ENCODE data around the gene GJD4.

The GJD4 gene

DNA sequence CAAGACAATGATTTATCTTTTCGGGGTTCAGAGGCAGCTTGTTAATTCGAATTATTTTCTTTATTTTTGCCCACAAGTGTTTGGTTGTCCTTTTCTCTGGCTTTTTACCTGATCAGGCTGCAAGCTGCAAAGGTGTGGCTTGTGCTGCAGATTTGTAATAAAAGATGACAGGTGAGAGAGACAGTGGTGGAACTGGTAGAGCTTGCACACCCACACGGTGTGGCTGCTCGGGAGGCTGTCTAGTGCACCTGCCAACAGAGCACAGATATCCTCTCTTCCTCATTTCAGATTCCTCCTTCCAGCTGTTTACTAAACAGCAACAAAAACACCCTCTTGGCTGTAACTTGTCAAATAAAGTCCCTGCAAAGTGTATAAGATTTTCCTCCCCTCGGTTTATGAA, 9.2 kb downstream of the GJD4 start:
- DNase-seq (ENCODE audit: low read depth in 2 of 3, low spot score in 1 of 3) = no peak

DNA sequence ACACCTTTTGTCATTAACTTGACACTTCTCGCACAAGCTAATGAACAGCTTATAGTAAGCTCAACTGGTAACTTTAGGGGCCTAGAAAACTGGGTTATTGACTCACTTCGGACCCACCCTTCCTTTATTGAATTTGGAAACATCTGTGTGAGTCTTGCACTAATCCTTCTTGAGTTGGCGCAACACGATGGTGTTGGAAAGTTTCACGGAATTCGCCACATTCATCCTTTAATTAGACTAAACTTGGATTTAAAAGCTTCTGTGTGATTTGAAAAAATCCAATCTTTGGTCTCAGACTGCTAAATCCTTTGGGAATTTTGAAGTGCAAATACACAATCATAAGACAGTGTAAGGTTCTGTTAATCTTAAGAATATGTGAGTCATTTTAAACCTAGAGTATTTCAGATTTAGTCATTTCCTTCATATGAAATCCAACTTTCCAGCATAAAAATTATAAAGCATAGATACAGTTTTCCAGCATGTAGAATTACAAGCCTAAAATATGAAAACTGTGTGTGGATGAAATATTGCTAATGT, 21.9 kb downstream of the GJD4 start:
- no peak for DNase-seq (ENCODE audit: low read depth in 2 of 3, low spot score in 1 of 3)

DNA sequence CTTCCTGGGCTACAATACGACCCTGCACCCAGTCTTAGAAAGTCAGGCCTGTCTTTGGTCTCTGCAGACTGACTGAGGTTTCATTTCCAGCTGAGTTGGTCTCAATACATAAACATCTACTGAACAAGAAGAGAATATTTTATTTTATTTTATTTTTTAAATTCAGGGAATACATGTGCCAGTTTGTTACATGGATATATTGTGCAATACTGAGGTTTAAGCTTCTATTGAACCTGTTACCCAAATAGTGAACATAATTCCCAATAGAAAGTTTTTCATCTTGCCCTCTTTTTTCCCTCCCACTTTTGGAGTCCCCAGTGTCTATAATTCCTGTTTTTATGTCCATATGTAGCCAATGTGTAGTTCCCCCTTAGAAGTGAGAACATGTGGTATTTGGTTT, 26.3 kb downstream of the GJD4 start:
- no peak for DNase-seq (ENCODE audit: low read depth in 2 of 3, low spot score in 1 of 3)

DNA sequence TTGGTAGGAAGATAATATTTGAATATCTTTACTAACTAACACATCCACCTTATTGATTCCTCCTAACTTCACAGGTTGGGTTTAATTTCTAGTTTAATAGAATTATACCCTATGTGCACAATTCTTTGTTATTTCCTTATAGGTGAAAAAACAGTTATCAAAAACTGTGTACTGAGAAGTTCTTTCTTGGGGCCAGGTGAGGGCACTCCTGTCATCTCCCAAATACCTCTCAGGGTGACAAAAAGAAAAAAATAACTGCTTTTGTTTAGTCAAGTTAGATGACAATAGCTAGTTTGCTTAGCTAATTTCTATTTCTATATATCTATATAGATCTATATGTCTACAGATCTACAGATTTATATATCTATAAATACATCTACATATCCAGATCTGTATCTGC, 26.9 kb downstream of the GJD4 start:
- DNase-seq (ENCODE audit: low read depth in 2 of 3, low spot score in 1 of 3) = no peak

DNA sequence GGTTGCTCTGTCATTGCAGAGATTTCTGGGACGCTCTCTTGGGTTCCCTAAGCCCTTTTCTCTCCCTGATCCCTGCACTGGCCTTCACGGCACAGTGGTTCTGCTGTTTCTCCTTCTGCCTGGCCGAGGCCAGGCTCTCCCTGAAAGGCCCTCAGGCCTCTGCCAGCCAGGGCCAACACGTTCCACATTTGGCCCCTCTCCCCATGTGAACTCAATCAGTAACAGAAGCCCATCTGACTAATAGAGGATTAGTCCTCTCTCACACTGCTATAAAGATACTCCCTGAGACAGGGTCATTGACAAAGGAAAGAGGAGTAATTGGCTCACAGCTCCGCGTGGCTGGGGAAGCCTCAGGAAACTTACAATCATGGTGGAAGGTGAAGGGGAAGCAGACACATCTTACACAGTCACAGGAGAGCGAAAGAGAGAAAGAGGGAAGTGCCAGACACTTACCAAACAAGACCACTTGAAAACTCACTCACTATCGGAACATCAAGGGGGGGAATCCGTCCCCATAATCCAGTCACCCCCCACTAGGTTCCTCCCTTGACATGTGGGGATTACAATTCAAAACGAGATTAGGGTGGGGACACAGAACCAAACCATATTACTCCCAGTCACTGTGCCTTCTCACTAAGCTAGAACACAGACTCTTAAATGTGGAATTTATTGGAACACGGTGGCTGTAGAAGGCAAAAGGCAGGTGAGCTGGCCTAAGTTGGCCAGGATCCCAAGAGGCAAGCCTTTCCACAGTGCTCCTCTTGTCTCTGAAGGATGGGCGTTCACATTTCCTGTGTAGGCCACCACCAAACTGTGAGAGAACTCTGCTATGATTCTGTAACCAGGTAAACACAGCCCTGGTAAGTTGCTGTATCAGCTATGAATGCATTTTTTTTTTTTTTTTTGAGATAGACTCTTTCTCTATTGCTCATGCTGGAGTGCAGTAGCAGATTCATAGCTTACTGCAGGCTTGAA, 28.2 kb downstream of the GJD4 start:
- DNase-seq (ENCODE audit: low read depth in 2 of 3, low spot score in 1 of 3) = no peak

DNA sequence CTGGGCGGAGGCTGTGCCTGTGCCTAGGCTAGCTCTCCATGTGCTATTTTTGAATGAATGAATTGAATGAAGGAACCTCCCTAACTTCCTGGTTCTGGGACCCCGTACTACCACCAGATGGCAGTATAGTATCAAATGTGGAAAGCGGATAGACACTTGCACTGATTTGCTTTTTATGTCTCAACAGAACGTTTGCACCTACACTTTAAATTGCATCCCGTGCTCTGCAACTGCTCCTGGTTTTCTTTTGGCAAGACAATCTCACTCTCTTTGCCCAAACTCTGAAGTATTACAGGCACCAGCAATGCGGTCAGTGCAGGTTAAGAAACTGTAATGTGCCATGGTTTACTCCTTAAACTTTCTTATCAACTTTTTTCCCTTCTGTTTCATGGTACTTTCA, 30.4 kb downstream of the GJD4 start:
- peak in 1 of 3 donors; percentile 56 for DNase-seq (ENCODE audit: low read depth in 2 of 3, low spot score in 1 of 3)

DNA sequence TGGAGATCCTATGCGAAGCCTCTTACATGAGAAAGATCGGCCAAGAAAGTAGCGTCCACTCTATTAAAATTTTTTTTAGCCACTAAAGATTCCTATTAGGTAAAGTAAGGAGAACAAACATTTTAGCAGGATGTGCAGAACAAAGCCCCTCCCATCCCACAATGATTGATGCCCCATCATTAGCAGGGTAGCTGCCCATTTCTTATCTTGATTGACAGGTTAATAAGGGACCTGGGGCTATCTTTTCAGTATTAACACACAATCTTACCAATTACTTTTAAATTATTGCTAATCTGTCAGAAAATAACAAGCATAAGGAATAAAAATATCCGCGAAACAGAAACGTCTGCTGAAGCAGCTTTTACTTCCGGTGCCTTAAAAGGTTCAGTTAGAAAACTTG, 31.8 kb downstream of the GJD4 start:
- DNase-seq (ENCODE audit: low read depth in 2 of 3, low spot score in 1 of 3) = no peak

DNA sequence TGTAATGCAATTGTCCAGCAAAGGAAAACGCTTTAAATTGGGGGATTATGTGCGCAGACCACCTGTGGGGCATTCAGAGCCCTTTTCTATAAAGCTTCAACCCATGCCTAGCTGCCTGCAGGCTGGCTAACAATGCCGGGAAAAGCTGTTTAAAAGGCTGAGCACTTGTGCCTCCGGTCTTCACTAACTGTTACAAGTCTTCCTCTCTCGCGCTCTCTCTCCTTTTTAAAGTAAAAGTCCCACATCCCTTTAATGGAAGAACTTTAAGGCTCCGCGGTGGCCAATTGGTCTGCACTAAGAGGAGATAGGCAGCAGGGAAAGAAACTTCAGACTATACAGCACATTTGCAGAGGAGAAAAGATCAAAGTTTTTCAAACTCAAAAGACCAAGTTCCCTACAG, 32.3 kb downstream of the GJD4 start:
- DNase-seq (ENCODE audit: low read depth in 2 of 3, low spot score in 1 of 3) = no peak

DNA sequence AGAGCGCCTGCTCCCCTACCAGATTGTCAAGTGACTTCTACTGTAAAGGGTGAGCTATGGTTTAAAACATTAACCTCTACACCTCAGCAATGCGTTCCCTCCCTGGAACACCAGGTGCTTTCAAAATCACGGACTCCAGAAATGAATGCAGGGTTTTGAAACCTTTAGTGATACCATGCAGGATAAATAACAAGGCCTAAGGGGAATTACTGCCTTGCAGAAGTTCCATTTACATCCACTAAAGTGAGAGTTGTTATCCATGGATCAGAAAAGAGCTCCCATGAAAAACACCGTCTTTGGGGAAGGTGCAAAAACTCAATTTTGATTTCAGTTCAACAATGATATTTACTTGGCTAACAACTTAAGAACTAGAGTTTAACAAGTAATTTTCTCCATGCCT, 33.0 kb downstream of the GJD4 start:
- no peak for DNase-seq (ENCODE audit: low read depth in 2 of 3, low spot score in 1 of 3)

DNA sequence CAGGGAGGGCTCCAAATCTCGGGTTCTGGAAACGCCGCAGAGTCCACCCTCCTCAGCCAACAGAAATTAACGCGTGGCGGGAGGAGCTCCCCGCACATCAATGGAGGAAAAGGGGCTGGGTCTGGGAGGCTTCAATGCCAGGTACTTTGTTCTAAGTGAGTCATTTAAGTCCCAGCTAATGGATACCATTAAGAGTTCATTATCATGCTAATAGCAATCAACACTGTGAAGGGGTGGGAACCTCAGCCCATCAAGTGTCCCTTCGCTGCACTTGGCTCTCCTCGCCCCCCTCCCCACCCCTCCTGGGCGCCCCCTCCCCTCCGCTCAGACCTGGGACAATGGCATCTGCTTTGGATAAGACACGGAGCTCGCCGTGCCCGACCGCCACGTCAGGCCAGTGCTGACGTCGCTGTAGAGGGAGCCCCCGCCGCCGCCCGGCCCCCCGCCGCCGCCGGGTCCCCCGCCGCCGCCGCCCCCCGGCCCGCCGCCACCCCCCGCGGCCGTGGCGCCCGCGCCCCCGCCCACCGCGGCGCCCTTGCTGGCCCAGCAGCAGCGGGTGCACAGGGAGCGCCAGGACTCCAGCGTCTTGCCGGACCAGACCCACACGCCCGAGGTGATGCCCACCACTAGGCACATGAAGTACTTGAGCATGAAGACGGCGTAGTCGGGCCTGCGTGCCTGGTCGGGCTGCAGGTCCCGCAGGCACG, 34.0 kb downstream of the GJD4 start:
- DNase-seq (ENCODE audit: low read depth in 2 of 3, low spot score in 1 of 3) = no peak

DNA sequence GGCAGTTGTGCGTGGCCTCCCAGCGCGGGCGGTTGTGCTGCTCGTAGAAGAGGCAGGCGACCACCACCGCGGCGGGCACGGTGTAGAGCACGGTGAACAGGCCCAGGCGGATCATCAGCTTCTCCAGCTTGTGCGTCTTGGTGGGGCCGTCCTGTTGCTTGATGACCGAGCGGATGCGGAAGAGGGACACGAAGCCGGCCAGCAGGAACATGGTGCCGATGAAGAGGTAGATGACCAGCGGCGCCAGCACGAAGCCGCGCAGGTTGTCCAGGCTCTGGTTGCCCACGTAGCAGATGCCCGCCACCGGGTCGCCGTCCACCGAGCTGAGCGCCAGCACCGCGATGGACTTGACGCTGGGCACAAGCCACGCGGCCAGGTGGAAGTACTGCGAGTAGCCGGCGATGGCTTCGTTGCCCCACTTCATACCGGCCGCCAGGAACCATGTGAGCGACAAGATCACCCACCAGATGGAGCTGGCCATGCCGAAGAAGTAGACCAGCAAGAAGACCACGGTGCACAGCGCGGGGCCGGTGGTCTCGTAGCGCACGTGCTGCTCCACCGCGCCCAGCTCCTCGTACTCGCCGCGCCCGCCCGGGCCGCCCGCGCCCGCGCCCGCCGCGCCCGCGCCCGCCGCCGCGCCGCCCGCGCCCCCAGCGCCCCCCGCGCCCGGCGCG, 34.7 kb downstream of the GJD4 start:
- no peak for DNase-seq (ENCODE audit: low read depth in 2 of 3, low spot score in 1 of 3)

DNA sequence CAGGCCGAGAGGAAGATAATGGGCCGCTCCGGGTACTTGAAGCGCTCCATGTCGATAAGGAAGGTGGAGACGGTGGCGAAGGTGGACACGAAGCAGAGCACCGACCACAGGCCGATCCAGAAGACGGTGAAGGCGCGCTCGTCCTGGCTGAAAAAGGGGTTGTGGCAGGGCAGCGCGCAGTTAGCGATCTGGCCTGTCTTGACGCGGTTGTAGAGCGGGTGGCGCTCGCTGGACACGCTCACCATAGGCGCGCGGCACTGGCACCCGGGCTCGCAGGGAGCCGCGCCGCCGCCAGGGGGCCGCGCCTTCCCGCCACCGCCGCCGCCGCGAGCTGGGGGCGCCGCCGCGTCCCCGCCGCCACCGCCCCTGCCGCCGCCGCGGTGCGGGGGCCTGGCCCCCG, 35.3 kb downstream of the GJD4 start:
- no peak for DNase-seq (ENCODE audit: low read depth in 2 of 3, low spot score in 1 of 3)

DNA sequence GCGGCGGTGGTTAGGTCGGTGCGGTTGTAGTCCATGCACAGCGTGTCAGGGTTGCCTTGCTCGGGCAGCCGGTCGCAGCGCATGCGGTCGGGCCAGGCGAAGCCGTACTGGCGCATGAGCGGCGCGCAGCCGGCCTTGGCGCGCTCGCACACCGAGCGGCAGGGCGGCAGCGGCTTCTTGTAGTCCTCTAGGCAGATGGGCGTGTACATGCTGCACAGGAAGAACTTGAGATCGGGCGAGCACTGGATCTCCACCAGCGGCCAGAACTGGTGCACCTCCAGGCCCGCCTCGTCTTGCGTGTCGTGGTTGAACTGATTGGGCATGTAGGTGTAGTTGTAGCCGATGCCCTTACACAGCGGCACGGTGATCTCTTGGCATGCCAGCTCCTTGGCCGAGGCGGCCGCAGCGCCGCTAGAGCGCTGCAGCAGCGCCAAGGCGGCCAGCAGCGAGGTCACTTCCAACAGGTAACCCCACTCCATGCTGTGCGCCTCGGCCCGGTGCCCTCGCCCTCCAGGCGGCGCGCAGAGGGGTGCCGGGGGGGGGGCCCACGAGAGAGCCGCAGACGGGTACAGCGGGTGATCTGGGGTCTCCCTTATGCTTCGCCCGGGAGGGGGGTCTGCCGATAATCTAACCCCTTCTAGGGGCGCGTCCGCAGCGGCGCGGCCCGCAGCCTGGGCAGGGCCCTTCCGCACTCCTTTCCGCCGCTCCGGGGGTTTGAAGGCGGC, 36.0 kb downstream of the GJD4 start:
- peak in 2 of 3 donors; percentile 23 to 47 for DNase-seq (ENCODE audit: low read depth in 2 of 3, low spot score in 1 of 3)

DNA sequence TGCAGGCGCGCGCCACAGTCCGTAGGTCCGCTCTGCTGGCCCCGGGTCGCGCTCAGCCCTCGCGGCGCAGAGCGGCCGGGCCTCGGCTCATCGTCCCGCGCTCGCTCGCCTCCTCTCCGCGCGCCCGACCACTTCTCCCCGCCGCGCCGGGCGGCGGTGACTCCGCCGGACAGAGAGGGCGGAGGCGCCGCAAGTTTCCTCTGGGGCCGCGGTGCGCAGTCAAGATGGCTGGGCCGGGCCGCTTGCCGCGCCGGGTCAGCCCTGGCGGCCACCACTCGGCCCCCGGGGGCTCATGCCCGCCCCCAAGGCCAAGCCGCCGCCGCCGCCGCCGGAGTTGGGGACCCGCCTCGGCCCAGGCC, 36.5 kb downstream of the GJD4 start:
- DNase-seq (ENCODE audit: low read depth in 2 of 3, low spot score in 1 of 3) = no peak

DNA sequence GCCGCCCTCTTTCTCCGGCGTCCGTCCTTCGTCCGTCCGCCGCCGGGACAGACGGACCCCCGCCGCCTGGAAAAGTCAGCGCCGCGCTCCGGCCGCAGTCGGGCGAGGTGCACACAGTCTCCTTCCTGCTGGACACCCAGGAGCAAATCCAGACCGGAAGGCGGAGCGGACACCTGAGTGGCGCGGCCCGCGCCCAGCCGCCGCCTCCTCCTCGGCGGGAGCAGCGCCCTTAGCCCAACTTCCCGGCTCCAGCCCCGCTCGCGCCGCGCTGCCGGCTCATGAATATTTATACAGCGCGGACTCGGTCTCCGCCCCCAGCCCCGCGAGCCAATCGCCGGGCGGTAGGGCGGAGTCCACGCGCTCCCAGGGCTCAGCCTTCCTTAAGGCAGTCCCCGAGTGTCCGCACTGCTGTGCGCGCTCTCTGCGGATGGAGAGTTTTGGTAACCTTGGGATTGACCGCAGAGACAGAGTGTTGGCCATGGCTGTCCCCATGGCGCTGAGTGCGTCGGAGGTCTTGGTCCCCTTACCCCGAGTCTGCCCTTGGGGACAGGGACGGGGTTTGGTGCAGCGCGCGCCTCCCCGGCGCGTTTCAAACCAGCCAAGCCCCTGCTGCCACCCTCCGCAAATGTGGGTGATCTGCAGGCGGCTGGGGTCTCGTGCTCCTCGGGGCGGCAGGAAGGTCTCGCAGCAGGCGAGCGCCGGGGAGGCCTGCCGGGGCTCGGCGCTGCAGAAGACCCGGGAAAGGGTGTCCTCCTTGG, 37.1 kb downstream of the GJD4 start, which contains the start of gene FZD8:
TSS of gene FZD8 (minus strand) at position 262 of the 758 bp plus-strand sequence. CDS start 867 bp downstream, outside the sequence.
- DNase-seq (ENCODE audit: low read depth in 2 of 3, low spot score in 1 of 3) = peak in 2 of 3 donors; percentile 47 to 74

DNA sequence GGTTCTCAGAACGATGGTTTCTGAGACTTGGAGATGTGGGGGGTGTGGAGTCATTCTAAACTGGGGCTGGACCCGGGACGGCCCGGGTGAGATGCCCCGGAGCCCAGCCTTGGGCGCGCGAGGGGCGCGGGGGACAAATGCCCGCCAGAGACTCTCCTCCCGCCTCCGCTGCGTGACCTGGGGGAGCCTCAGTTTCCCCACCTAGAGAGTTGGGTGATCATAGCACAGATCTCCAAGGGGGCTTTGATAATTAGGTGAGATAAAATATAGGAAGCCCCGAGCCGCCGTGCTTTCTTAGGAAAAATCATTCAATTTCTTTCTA, 37.6 kb downstream of the GJD4 start:
- DNase-seq (ENCODE audit: low read depth in 2 of 3, low spot score in 1 of 3) = no peak

DNA sequence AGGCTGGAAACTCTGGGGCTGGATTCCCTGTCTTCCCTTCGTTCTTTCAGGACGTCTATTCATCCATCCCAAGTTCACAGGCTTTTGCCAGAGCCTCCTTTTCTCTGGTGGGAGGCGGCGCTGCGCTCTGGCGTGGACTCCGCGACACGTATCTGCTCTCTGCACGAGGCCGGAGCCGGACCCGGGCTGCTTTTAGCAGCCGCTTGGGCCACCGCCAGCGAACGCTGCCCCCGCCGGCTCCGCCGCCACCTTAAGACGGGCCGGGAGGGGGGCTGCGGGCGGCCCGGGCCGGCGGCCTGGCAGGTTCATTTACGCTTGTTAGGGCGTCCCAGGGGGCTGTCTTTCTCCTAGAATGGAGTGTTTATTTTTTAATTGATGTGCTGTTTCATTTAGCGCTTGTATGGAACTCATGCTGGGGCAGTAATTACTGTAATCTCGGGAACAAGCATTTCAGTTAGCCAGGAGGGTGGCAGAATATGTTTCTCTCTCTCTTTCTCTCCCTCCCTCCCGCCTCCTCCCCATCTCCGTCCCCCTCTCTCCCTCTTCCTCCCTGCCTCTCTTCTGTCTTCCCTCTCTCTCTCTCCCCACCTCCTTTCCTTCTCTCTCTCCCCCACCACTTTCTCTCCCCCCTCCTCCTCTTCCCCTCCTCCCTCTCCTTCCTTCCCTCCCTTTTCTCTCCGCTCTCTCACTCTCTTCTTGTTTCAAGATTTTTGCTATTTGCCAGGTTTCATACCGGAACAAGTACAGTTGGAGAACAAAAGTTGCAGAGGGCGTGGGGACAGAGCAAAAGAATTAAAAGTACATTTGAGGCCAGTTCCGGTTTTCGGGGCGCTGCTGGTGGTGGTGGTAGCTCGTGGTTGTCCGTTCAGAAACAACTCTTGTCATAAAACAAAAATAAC, 38.3 kb downstream of the GJD4 start:
- DNase-seq (ENCODE audit: low read depth in 2 of 3, low spot score in 1 of 3) = no peak

DNA sequence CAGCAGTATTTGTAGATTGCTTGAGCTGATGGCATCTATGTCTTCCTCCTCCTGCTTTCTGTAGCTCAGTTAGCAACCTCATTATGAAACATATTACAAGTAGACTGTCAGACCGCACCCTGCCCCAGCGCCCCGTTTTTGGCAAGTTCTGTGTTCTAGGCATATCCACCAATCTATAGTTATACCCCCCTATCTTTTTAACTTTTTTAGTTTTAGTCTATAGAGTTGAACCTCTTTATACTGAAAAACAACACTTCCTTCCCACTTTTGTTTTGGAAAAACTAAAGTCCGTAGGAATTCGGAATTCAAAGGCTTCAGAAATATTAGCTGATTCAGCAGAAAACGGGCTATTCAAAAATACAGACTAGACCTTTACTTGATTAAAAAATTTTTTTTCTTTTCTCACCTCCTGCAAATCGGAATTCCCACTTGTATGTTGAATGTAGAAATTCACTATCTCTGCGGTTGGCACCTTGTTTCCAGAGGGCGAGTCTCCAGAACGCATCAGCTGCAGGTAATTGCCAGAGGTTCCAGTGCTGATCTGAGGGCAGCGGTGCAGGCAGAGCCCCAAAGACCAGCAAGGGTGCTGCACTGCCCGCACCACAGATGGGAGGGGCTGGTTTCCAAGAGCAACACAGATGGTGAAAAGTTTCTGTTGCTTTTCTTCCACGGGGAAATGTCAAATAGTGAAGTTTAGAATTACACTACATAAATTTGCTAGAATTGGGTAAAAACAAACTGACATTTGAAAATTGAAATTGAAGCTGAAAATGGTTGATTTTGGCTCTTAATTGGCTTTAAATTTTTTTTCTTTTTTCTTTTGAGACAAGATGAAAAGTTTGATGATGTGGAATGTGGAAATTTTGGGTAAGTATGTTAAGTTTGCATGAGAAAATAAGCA, 39.2 kb downstream of the GJD4 start:
- no peak for DNase-seq (ENCODE audit: low read depth in 2 of 3, low spot score in 1 of 3)

Measured in stimulated activated CD4-positive, alpha-beta T cell treated with anti-CD3 and anti-CD28 coated beads, Interleukin-12 subunit alpha, Interleukin-12 subunit beta, amount 100 ng/mL, for 48 hours (primary cell).